SK-N-SH (cell line): ENCODE measurements around the gene MAP7D2.

ENCODE experiments used
- POLR2AphosphoS5 ChIP-seq: IDR thresholded peaks from 2 replicates; pipeline ENCODE4 v1.6.1; 2012; ENCODE audit warnings: low read depth, low read length
- TF ChIP-seq, protein P1 (sequence below): fragments of 200-600 bp; sonication (generic); IDR thresholded peaks from 2 replicates; pipeline ENCODE4 v1.6.1; 2017; ENCODE audit warnings: antibody characterized with exemption, mild to moderate bottlenecking, moderate library complexity

DNA sequence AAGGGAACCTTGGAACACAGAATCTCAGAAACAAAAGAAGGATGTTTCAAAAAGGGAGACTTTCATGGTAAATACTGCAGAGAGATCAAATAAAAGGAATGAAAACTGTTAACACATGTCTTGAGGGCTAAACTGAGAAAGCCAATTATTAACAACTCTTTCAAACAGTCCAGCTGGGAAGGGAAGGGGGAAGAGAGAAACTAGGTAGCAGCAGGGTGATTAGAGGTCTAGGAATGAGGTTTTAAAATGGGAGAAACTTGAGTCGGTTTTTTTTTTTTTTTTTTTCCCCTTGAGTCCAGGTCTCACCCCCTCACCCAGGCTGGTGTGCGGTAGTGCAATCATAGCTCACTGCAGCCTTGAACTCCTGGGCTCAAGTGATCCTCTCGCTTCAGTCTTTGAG is 130.2 kb downstream of the MAP7D2 start:
- TF ChIP-seq, protein P1, sequence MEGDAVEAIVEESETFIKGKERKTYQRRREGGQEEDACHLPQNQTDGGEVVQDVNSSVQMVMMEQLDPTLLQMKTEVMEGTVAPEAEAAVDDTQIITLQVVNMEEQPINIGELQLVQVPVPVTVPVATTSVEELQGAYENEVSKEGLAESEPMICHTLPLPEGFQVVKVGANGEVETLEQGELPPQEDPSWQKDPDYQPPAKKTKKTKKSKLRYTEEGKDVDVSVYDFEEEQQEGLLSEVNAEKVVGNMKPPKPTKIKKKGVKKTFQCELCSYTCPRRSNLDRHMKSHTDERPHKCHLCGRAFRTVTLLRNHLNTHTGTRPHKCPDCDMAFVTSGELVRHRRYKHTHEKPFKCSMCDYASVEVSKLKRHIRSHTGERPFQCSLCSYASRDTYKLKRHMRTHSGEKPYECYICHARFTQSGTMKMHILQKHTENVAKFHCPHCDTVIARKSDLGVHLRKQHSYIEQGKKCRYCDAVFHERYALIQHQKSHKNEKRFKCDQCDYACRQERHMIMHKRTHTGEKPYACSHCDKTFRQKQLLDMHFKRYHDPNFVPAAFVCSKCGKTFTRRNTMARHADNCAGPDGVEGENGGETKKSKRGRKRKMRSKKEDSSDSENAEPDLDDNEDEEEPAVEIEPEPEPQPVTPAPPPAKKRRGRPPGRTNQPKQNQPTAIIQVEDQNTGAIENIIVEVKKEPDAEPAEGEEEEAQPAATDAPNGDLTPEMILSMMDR = no peak
- TF ChIP-seq POLR2AphosphoS5 = no peak
